Measurements from ENCODE around the gene SECISBP2.
"Not testable (repeated sequence)": the region's sequence is repeated elsewhere in the genome, so short reads cannot be mapped to it uniquely, and the experiment has no call there.

Gene SECISBP2

DNA sequence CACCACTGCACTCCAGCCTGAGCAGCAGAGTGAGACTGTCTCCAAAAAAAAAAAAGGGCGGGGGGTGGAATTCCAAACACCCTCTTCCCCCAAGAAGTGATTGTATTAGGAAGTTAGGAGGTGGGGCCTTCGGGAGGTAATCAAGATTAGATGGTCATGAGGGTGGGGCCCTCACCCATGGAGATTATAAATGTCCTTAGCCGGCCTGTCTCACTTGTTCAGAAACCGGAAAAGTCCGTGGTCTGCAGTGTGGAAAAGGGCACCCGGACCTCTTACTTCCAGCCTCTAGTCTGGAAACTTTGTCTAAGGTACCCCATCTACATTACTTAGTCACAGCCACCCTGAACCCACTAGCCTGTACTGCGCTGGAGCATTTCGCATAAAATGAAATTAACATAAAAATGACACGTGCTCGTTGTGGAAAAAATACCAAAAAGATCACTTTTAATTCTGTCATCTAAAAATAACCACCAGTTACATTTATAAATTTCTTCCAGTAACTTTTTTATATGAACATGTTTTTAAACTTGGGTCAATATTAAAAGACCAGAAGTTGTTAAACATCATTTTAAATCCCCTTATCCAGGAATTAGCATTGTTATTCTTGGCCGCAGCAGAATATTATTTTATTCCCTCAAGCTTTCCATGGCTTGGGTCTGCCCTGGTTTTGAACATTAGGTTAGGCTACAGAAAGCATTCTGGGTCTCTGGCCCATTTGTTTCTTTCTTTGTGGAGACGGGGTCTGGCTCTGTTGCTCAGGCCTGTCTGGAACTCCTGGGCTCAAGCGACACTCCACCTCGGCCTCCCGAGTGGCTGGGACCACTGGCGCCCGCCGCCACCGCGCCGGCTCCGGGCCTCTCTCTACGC lies 8.5 kb upstream of the SECISBP2 start:
- no peak for DNase-seq

GRCh38 chr9:89310475-89311345 lies 7.6 kb upstream of the SECISBP2 start, which contains the start of gene CKS2:
CKS2 (plus strand) TSS chr9:89311195; CDS start chr9:89311293, 98 bp downstream.
- peak; percentile 100 for DNase-seq

DNA sequence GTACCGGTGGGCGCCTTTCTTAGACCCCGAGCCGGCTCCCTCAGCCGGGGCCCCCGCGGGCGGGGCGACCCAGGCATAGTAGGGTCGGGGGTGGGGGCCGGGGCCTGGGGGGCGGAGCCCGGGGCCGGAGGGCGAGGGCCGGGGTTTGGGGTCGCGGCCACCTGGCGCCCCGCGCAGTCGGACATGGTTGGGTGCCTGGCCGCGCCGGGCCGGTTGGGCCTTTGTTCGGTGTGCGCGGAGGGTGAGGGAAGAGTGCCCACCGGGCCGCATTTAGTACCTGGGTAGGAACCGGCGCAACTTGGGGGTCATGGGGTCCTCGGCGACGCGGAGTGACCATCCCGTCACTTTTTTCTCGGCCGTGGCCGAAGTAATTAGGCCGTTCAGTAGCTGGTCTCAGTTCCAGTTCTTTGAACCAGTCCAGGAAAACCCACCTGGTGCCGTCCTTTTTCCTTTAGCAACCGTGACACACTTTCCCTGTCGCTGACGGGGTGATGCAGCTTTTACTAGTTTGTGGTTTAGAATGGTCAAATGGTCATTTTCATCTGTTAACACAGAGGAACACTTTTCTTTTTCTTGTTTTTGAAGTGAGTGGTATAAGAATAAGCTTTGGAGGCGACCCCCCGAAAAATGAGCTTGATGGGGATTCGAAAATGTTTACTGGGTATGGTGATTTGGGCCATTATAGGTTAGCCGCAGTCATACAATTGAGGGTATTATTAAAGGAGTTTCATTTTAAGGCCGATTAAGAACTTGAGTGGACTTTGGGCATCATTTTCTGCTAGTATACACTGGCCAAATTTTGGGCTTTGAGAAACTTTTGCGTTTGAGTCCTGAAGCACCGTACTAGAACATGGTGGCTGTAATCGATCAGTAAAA lies 6.7 kb upstream of the SECISBP2 start:
- DNase-seq: no peak

DNA sequence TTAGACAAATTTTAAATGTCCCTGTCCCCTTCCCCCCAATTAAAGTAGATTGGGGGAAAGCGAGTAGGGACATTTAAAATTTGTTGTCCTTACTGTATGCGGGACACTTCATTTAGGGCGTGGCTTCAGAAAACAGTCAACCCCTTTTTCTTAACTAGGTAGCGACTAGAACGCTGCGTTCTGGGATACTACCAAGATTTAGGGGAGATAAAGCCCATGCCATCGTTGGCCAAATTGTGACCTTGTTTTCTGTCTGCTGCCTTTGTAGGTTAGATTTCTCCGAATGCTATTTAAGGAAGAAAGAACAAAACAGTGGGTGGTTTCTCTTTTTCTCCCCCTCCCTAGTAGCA lies 6.1 kb upstream of the SECISBP2 start:
- no peak for DNase-seq

- DNase-seq: no peak
Measured at GRCh38 chr9:89313842-89314241, 4.5 kb upstream of the SECISBP2 start.

- no peak for DNase-seq
Measured at GRCh38 chr9:89314955-89315354, 3.3 kb upstream of the SECISBP2 start.

DNA sequence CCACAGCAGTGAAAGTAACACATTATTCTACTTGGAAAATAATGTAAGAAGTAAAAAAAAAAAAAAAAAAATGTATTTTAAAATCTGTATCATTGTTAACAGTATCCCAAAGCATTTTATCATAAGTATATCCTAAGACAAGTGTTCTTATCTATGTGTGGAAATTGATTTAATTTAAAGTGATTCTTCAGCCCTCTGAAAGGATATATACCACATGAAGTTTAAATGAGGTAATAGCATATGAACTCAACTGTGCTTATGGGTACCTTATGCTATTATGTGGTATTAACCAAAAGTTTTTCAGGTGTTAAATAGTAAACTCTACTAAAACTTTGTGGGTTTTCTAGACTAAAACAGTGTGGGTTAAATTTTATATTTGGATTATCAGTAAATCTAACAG lies 2.8 kb upstream of the SECISBP2 start:
- no peak for DNase-seq

GRCh38 chr9:89317282-89317681 lies 1.0 kb upstream of the SECISBP2 start:
- DNase-seq: no peak

- no peak for DNase-seq
Measured at GRCh38 chr9:89319015-89319905, 960 bp downstream of the SECISBP2 start.

- no peak for DNase-seq
Measured at GRCh38 chr9:89323390-89323789, 5.1 kb downstream of the SECISBP2 start.

DNA sequence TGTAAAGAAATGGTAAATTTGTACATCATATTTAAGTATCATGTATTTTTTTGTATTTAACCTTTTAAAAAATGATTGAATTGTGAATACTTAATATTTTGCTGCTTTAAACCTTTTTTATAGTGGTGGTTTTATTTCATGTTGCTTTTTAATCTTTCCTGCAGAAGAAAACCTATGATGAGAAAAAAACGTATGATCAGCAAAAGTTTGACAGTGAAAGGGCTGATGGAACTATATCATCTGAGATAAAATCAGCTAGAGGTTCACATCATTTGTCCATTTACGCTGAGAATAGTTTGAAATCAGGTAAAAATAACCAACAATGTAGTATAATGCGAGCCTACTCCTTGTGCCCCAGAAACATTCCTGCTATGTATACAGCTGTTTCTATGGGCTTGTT lies 7.4 kb downstream of the SECISBP2 start:
- no peak for DNase-seq

DNA sequence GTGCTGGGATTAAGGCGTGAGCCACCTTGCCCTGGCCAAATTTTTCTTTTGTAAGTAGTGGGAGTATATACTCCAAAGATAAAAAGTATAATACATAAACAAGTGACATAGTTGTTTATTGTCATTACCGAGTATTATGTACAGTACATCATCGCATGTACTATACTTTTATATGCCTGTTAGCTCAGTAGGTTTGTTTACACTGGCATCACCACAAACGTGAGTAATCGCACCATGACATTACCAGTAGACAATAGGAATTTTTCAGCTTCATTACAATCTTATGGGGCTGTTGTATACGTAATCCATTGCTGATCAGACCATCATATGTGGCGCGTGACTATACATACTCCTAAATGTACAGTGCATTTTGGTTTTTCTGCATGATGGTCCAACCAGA lies 9.8 kb downstream of the SECISBP2 start:
- DNase-seq: no peak

GRCh38 chr9:89329917-89330316 lies 11.6 kb downstream of the SECISBP2 start:
- DNase-seq: no peak

GRCh38 chr9:89330513-89330912 lies 12.2 kb downstream of the SECISBP2 start:
- no peak for DNase-seq

DNA sequence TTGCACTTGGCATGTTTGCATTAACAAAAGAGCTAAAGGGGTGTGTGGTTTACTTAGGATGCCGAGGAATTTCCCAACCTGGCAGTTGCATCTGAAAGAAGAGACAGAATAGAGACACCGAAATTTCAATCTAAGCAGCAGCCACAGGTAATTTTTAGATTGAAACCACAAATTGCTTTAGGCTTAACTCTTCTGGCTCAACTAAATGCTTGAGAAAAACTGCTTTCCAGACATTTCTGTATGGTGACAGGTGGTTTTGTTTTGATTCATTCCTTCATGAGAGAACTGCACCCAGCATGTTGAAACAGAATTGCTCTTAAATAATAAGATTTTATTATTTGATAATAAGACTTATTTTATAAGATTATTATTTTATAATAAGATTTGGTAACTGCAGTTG lies 21.5 kb downstream of the SECISBP2 start:
- no peak for DNase-seq

GRCh38 chr9:89340332-89340731 lies 22.0 kb downstream of the SECISBP2 start:
- DNase-seq: no peak

- no peak for DNase-seq
Measured at GRCh38 chr9:89342213-89342612, 23.9 kb downstream of the SECISBP2 start.

DNA sequence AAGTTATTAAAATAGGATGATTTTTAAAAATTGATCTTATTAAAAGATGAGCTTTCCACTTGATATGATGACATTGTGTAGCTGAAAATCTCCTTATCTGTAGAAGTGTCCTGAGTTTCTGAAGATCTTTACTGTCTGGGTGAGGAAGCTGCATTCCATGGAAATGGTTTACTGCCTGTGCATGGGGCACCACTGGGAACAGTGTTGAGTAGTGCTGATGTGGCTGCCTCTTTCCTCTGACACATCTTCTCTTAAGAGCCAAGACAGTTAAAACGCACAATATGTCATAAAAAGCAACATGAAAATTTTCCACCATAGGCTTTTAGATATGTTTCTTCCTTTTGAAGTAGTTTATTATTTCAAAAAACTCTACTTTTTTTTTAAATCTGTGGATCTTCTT lies 24.6 kb downstream of the SECISBP2 start:
- no peak for DNase-seq

- DNase-seq: not testable (repeated sequence)
Measured at GRCh38 chr9:89343812-89344211, 25.5 kb downstream of the SECISBP2 start.

GRCh38 chr9:89345476-89345875 lies 27.2 kb downstream of the SECISBP2 start:
- DNase-seq: no peak

GRCh38 chr9:89346696-89347095 lies 28.4 kb downstream of the SECISBP2 start:
- no peak for DNase-seq

- DNase-seq: no peak
Measured at GRCh38 chr9:89347651-89348050, 29.4 kb downstream of the SECISBP2 start.

Data from activated effector memory CD4-positive, alpha-beta T cell treated with anti-CD3 and anti-CD28 coated beads, Interleukin-2, amount 50 U/mL, for 16 hours (primary cell).